Measurements from ENCODE around the gene RAD51B.

The RAD51B gene

DNA sequence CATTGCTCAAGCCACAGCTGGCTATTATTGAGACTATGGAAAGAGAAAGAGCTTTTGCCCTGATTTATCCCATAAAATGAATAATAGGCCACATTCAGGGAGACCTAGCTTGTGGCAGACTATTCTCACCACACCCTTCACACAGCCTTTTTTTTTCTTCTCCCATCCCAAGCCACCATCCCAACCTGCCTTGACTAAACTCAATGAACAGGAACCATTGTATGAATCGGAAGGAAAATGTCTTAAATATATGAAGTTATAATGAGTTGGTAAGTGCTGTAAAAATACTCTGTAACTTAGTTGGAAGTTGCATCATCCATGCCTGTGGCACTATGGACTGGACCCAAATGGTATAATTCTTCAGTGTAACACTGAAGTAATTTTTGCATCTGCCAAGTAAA, 338.4 kb downstream of the RAD51B start:
- no peak overlapping the region for H3K9ac ChIP-seq (ENCODE audit: low read length in 5 of 5)
- H3K27ac ChIP-seq (ENCODE audit: low read depth, low read length), result peak overlapping the region; percentile 19
- no peaks in the 10 kb centered on the region for H3K36me3 ChIP-seq (ENCODE audit: control insufficient read depth in 5 of 5, insufficient read depth in 5 of 5, low read length in 5 of 5)

DNA sequence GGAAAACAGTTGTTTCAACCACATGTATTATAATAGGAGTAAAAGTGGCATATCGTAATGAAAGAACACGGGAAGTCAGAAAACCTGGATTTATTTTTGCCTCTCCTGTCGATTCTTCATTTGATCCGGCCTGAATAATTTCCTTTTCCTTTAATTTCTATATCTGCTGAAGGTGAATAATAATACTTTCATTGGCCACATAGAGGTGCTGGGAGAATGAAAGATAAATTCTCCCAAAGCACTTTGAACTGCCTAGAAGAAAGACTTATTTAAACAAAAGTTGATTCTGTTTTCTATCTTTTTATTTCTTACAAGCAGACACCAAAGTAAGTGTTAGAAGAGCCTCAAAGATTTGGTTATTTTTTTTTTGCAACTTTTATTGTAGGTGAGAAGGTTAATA, 339.1 kb downstream of the RAD51B start:
- H3K27ac ChIP-seq (ENCODE audit: low read depth, low read length), result peak overlapping the region; percentile 19
- H3K4me1 ChIP-seq (ENCODE audit: control insufficient read depth in 5 of 5, insufficient read depth in 5 of 5, low read length in 5 of 5), result peaks cover 0 to 14% (median 8%) of the 10 kb centered on the region in 5 donors
- H3K4me3 ChIP-seq (ENCODE audit: low read depth in 1 of 5, low read length in 5 of 5), result no peak overlapping the region
- H3K27me3 ChIP-seq (ENCODE audit: control insufficient read depth in 5 of 5, insufficient read depth in 4 of 5, low read length in 5 of 5), result no peaks in the 10 kb centered on the region
- no peaks in the 10 kb centered on the region for H3K36me3 ChIP-seq (ENCODE audit: control insufficient read depth in 5 of 5, insufficient read depth in 5 of 5, low read length in 5 of 5)
- no peak overlapping the region for H3K9ac ChIP-seq (ENCODE audit: low read length in 5 of 5)
- no peaks in the 10 kb centered on the region for H3K9me3 ChIP-seq (ENCODE audit: control insufficient read depth in 5 of 5, low read length in 5 of 5)

More for the DNA sequence above, 338.4 kb downstream of the RAD51B start:
- peaks cover 0 to 14% (median 8%) of the 10 kb centered on the region in 5 donors for H3K4me1 ChIP-seq (ENCODE audit: control insufficient read depth in 5 of 5, insufficient read depth in 5 of 5, low read length in 5 of 5)
- no peaks in the 10 kb centered on the region for H3K9me3 ChIP-seq (ENCODE audit: control insufficient read depth in 5 of 5, low read length in 5 of 5)
- no peaks in the 10 kb centered on the region for H3K27me3 ChIP-seq (ENCODE audit: control insufficient read depth in 5 of 5, insufficient read depth in 4 of 5, low read length in 5 of 5)
- no peak overlapping the region for H3K4me3 ChIP-seq (ENCODE audit: low read depth in 1 of 5, low read length in 5 of 5)

DNA sequence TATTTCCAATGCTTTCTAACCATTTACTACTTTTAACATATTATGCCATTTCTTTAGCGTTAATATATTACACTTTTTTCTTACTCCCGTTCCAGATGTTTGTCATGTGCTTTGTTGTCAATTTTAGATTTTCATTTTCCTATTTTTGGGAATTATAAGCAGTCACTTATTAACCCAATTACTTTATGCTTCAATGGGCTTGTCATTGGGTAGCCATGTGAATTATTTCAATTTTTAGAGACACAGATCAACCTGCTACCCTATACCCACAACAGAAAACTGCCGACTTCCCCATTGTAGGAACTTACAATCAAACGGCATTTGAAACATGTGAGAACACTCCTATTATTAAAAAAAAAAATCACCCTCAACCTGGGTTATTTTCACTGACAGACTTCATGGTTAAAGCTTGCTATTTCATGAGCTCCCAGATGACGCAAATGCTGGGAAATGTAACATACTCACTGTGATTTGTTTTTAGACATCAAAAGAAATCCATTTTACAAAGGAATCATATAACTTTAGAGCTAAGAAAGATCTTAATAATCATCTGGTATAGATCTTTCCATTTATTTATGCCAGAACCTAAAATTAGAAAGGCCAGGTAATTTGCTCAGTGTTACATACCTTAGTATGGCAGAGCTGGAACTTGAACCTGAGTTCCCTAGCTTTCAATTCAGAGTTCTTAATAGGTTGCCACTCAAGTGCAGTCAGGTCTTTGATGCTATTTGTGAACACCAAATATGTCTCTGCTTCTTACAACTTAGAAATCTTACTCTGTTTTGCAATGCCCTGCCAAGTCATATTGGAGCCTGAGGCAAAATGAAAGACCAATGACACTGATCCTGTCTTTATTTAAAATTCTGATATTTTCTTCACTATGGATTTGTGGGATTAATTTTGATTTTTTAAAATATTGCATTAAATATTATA, 340.4 kb downstream of the RAD51B start:
- H3K9me3 ChIP-seq (ENCODE audit: control insufficient read depth in 5 of 5, low read length in 5 of 5), result no peaks in the 10 kb centered on the region
- no peak overlapping the region for H3K27ac ChIP-seq (ENCODE audit: low read depth, low read length)
- peaks cover 0 to 14% (median 8%) of the 10 kb centered on the region in 5 donors for H3K4me1 ChIP-seq (ENCODE audit: control insufficient read depth in 5 of 5, insufficient read depth in 5 of 5, low read length in 5 of 5)
- no peak overlapping the region for H3K9ac ChIP-seq (ENCODE audit: low read length in 5 of 5)
- H3K27me3 ChIP-seq (ENCODE audit: control insufficient read depth in 5 of 5, insufficient read depth in 4 of 5, low read length in 5 of 5), result no peaks in the 10 kb centered on the region
- no peaks in the 10 kb centered on the region for H3K36me3 ChIP-seq (ENCODE audit: control insufficient read depth in 5 of 5, insufficient read depth in 5 of 5, low read length in 5 of 5)
- H3K4me3 ChIP-seq (ENCODE audit: low read depth in 1 of 5, low read length in 5 of 5), result no peak overlapping the region

DNA sequence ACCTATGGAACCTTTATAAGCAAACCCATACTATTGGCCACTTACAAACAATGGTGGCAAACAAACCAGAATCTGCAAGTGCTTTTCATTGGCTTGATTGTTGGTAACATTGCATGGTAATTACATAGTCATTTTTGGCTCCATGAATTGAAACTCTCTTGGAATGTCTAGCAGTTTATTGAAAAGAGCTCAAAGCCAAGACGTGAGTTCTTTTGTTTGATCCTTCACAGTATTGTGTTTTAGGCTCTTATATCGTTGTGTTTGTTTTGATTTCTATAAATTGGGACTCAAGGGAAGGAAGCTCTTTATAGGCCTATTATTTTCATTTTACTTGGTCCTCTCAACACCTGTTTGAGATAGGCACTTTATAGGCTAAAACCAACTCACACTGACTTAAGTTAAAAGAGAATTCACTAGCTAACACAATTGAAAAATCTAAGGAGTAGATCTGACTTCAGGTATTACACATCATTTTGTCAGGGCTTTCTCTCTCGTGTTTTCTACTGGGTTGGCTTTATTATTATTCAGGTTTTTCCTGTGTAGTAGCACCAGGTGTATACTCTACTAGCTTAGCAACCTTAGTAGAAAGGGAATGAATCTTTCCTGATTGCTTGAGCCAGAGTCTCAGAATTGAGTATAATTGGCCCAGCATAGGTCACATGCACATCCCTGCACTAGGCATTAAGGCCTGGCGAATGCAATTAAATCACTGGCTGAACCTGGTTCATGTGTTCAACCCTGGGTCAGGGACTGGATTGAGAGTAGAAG, 341.4 kb downstream of the RAD51B start:
- Histone ChIP-seq H3K9me3 (ENCODE audit: control insufficient read depth in 5 of 5, low read length in 5 of 5) (no peaks in the 10 kb centered on the region), H3K9ac (ENCODE audit: low read length in 5 of 5) (no peak overlapping the region), H3K27me3 (ENCODE audit: control insufficient read depth in 5 of 5, insufficient read depth in 4 of 5, low read length in 5 of 5) (no peaks in the 10 kb centered on the region), H3K4me3 (ENCODE audit: low read depth in 1 of 5, low read length in 5 of 5) (no peak overlapping the region), H3K27ac (ENCODE audit: low read depth, low read length) (no peak overlapping the region), H3K4me1 (ENCODE audit: control insufficient read depth in 5 of 5, insufficient read depth in 5 of 5, low read length in 5 of 5) (peaks cover 0 to 14% (median 8%) of the 10 kb centered on the region in 5 donors), H3K36me3 (ENCODE audit: control insufficient read depth in 5 of 5, insufficient read depth in 5 of 5, low read length in 5 of 5) (no peaks in the 10 kb centered on the region)

DNA sequence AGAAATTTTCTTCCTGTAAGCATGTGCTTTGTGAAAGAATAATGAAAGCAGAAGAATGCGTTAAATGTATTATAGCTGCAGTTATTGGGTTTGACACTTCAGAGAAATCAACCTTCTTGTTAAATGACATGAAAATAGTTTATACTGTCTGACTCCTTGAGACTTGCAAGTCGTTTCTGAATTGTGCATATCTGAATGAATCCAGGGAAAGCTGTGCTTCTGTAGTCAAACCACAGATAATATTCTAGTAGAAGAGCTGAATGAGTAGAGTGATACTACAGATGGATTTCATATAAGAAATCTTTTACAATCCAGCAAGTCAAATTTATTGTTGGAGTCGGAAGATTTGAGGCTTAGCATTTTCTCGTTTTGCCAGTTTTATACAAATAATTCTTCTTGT, 343.3 kb downstream of the RAD51B start:
- Histone ChIP-seq H3K9ac (ENCODE audit: low read length in 5 of 5) (no peak overlapping the region), H3K4me1 (ENCODE audit: control insufficient read depth in 5 of 5, insufficient read depth in 5 of 5, low read length in 5 of 5) (peaks cover 0 to 6% (median 5%) of the 10 kb centered on the region in 5 donors), H3K27me3 (ENCODE audit: control insufficient read depth in 5 of 5, insufficient read depth in 4 of 5, low read length in 5 of 5) (no peaks in the 10 kb centered on the region), H3K36me3 (ENCODE audit: control insufficient read depth in 5 of 5, insufficient read depth in 5 of 5, low read length in 5 of 5) (no peaks in the 10 kb centered on the region), H3K9me3 (ENCODE audit: control insufficient read depth in 5 of 5, low read length in 5 of 5) (no peaks in the 10 kb centered on the region), H3K27ac (ENCODE audit: low read depth, low read length) (no peak overlapping the region), H3K4me3 (ENCODE audit: low read depth in 1 of 5, low read length in 5 of 5) (no peak overlapping the region)

DNA sequence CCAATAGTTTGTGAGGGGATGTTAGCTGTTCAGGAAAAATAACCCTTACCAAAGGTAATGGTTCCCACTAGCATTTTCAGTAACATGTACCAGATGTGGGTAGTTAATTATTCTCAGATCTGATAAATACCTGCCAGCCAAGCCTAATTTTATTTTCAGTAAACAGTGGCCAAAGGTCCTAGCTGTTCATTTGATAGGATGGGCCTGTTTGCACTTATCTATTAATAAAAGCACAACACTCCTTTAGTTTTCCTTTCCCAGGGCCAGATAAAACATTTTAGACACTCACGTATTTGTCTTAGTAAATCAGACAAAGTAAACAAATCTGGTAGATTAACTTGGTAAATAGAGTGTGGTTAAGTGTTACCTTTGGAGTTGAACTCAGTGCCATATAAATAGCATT, 345.1 kb downstream of the RAD51B start:
- Histone ChIP-seq H3K36me3 (ENCODE audit: control insufficient read depth in 5 of 5, insufficient read depth in 5 of 5, low read length in 5 of 5) (no peaks in the 10 kb centered on the region), H3K9me3 (ENCODE audit: control insufficient read depth in 5 of 5, low read length in 5 of 5) (no peaks in the 10 kb centered on the region), H3K4me1 (ENCODE audit: control insufficient read depth in 5 of 5, insufficient read depth in 5 of 5, low read length in 5 of 5) (no peaks in the 10 kb centered on the region), H3K27me3 (ENCODE audit: control insufficient read depth in 5 of 5, insufficient read depth in 4 of 5, low read length in 5 of 5) (no peaks in the 10 kb centered on the region), H3K27ac (ENCODE audit: low read depth, low read length) (no peak overlapping the region), H3K4me3 (ENCODE audit: low read depth in 1 of 5, low read length in 5 of 5) (no peak overlapping the region), H3K9ac (ENCODE audit: low read length in 5 of 5) (peak overlapping the region in 1 of 5 donors; percentile 32)

DNA sequence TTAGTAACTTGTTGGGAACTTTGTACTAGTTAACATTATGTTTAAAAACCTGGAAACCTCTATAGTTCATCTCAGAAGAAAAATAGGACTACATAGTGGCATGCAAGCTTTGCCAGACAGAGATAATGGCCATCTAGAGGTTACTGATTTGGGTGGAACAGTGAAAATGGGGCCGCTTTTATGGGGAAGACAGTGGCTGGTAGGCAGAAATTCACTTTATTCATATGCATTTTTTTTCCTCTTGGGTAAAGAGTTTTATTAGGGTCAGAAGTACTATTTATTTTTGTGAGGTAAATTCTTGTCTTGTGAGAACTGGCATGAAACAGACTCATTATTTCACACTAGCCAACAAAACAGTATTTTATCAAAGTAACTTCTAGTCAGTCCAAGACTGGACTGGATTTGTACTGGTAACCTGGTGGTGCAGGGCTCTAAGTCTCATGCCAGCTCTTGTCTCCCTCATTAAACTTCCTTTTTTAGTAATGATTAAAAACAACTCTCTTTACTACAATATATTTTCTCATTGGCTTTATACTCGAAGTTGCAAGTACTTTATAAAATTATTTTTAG, 345.8 kb downstream of the RAD51B start:
- Histone ChIP-seq H3K36me3 (ENCODE audit: control insufficient read depth in 5 of 5, insufficient read depth in 5 of 5, low read length in 5 of 5) (no peaks in the 10 kb centered on the region), H3K27me3 (ENCODE audit: control insufficient read depth in 5 of 5, insufficient read depth in 4 of 5, low read length in 5 of 5) (no peaks in the 10 kb centered on the region), H3K9me3 (ENCODE audit: control insufficient read depth in 5 of 5, low read length in 5 of 5) (no peaks in the 10 kb centered on the region), H3K9ac (ENCODE audit: low read length in 5 of 5) (peak overlapping the region in 1 of 5 donors; percentile 32), H3K4me3 (ENCODE audit: low read depth in 1 of 5, low read length in 5 of 5) (no peak overlapping the region), H3K27ac (ENCODE audit: low read depth, low read length) (no peak overlapping the region), H3K4me1 (ENCODE audit: control insufficient read depth in 5 of 5, insufficient read depth in 5 of 5, low read length in 5 of 5) (no peaks in the 10 kb centered on the region)

DNA sequence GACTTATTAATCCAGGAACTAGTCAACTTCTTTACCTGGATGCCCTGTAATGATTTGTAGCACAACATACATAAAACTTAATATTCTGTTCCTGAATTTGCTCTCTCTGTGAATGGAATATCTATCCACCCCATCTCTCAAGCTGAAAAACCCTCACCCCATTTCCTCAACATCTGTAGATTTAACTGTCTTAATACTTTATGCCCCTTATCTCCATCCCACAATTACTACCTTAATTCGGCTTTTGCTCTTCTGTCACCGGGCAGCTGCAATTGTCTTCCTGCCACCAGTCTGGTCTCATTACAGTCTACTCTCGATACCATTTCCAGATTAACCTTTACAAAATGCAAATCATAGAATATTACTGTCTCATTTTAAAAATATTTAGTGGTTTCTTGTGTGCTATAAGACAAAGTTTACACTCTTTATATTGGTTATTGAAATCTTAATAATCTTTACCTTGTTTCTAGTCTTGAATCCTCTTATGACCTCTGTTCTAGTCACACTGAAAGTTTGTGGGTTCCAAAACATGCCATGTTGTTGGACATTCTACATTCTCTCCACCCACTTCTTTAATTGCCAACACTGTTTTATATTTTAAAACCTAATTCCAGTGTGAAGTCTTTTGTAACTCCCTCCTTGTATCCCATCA, 347.3 kb downstream of the RAD51B start:
- Histone ChIP-seq H3K4me1 (ENCODE audit: control insufficient read depth in 5 of 5, insufficient read depth in 5 of 5, low read length in 5 of 5) (no peaks in the 10 kb centered on the region), H3K27ac (ENCODE audit: low read depth, low read length) (no peak overlapping the region), H3K27me3 (ENCODE audit: control insufficient read depth in 5 of 5, insufficient read depth in 4 of 5, low read length in 5 of 5) (no peaks in the 10 kb centered on the region), H3K9ac (ENCODE audit: low read length in 5 of 5) (no peak overlapping the region), H3K9me3 (ENCODE audit: control insufficient read depth in 5 of 5, low read length in 5 of 5) (no peaks in the 10 kb centered on the region), H3K36me3 (ENCODE audit: control insufficient read depth in 5 of 5, insufficient read depth in 5 of 5, low read length in 5 of 5) (no peaks in the 10 kb centered on the region), H3K4me3 (ENCODE audit: low read depth in 1 of 5, low read length in 5 of 5) (no peak overlapping the region)

DNA sequence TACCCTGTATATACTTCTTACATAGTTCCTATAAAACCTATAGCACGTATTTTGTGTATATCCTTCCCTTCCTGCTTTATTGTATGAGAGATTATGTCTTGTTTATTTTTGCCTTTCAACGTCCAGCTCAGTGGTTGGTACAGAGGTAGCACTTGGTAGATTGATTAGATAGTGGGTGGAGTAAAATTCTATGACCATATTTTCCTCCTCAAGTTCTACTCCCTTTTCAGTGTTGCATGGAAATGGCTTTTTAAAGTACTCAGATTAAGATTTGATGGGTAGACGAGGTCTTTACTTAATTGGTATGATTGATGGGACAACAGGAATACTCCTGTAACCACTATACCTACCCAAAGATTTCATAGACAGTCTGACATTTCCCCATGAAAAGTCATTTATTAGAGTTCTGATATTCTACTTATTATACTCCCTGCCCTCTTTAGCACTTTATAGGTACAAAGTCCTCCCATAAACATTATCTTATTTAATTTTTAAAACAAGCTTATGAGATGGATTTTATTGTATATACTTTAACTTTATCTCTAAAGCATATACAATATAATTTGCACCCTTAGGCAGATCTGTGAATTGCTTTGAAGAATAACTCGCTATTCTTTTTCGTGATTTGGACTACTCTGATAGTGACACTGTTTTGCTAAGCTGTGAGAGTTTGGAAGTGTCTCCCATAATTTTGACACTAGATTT, 348.0 kb downstream of the RAD51B start:
- Histone ChIP-seq H3K9ac (ENCODE audit: low read length in 5 of 5) (no peak overlapping the region), H3K36me3 (ENCODE audit: control insufficient read depth in 5 of 5, insufficient read depth in 5 of 5, low read length in 5 of 5) (no peaks in the 10 kb centered on the region), H3K27ac (ENCODE audit: low read depth, low read length) (no peak overlapping the region), H3K4me3 (ENCODE audit: low read depth in 1 of 5, low read length in 5 of 5) (no peak overlapping the region), H3K4me1 (ENCODE audit: control insufficient read depth in 5 of 5, insufficient read depth in 5 of 5, low read length in 5 of 5) (no peaks in the 10 kb centered on the region), H3K9me3 (ENCODE audit: control insufficient read depth in 5 of 5, low read length in 5 of 5) (no peaks in the 10 kb centered on the region), H3K27me3 (ENCODE audit: control insufficient read depth in 5 of 5, insufficient read depth in 4 of 5, low read length in 5 of 5) (no peaks in the 10 kb centered on the region)
